Inferior parietal cortex (tissue), 1 donor: ENCODE results near the gene MAPKAP1.
"Not testable (repeated sequence)": the region's sequence is repeated elsewhere in the genome, so short reads cannot be mapped to it uniquely, and the experiment has no call there.

ENCODE experiments used
- DNase-seq: peaks from one replicate; pipeline ENCODE4 v3.0.0-alpha.2; 2016; ENCODE audit errors: extremely low spot score

MAPKAP1 gene

GRCh38 chr9:125732562-125732961 lies 25.6 kb upstream of the MAPKAP1 start:
- DNase-seq, result no peak

GRCh38 chr9:125730168-125730567 lies 23.2 kb upstream of the MAPKAP1 start:
- no peak for DNase-seq

- DNase-seq, result no peak
Observed at GRCh38 chr9:125726456-125727132, 19.6 kb upstream of the MAPKAP1 start.

GRCh38 chr9:125707472-125707804 lies 430 bp upstream of the MAPKAP1 start:
- DNase-seq, result no peak

- DNase-seq, result no peak
Observed at GRCh38 chr9:125705893-125706292, 1.1 kb downstream of the MAPKAP1 start.

GRCh38 chr9:125703662-125704061 lies 3.3 kb downstream of the MAPKAP1 start:
- DNase-seq, result no peak

- no peak for DNase-seq
Observed at GRCh38 chr9:125701351-125701750, 5.7 kb downstream of the MAPKAP1 start.

- DNase-seq, result no peak
Observed at GRCh38 chr9:125700791-125701190, 6.2 kb downstream of the MAPKAP1 start.

- no peak for DNase-seq
Observed at GRCh38 chr9:125699870-125700269, 7.1 kb downstream of the MAPKAP1 start.

- DNase-seq, result no peak
Observed at GRCh38 chr9:125696106-125696647, 10.8 kb downstream of the MAPKAP1 start.

GRCh38 chr9:125695548-125695947 lies 11.5 kb downstream of the MAPKAP1 start:
- not testable (repeated sequence) for DNase-seq

- no peak for DNase-seq
Observed at GRCh38 chr9:125694478-125694877, 12.5 kb downstream of the MAPKAP1 start.

GRCh38 chr9:125693492-125693891 lies 13.5 kb downstream of the MAPKAP1 start:
- not testable (repeated sequence) for DNase-seq

- no peak for DNase-seq
Observed at GRCh38 chr9:125691869-125692268, 15.1 kb downstream of the MAPKAP1 start.

GRCh38 chr9:125690679-125691078 lies 16.3 kb downstream of the MAPKAP1 start:
- no peak for DNase-seq

GRCh38 chr9:125687163-125687863 lies 19.7 kb downstream of the MAPKAP1 start:
- no peak for DNase-seq

GRCh38 chr9:125685167-125685566 lies 21.8 kb downstream of the MAPKAP1 start:
- no peak for DNase-seq

- no peak for DNase-seq
Observed at GRCh38 chr9:125683486-125683885, 23.5 kb downstream of the MAPKAP1 start.

- DNase-seq, result no peak
Observed at GRCh38 chr9:125682340-125682739, 24.7 kb downstream of the MAPKAP1 start.

- no peak for DNase-seq
Observed at GRCh38 chr9:125681657-125682056, 25.4 kb downstream of the MAPKAP1 start.

GRCh38 chr9:125681086-125681622 lies 25.9 kb downstream of the MAPKAP1 start:
- DNase-seq, result no peak

- no peak for DNase-seq
Observed at GRCh38 chr9:125680445-125680844, 26.6 kb downstream of the MAPKAP1 start.

GRCh38 chr9:125679597-125680189 lies 27.3 kb downstream of the MAPKAP1 start:
- DNase-seq, result no peak
